Prostate gland (tissue), 2 donors: ENCODE measurements around the gene SNTA1.

Experiments
- CTCF ChIP-seq, 4 experiments: fragments of 200-600 bp in 2 of 4; fragments of 450-650 bp in 2 of 4; sonication (generic) in 2 of 4; IDR thresholded peaks; 1 replicate in 3 of 4; 2 replicates in 1 of 4; pipeline ENCODE4 v1.5.1; 2016 to 2019; ENCODE audit warnings: antibody characterized with exemption in 4 of 4, mild to moderate bottlenecking in 2 of 4, moderate library complexity in 2 of 4
- POLR2A ChIP-seq: fragments of 450-650 bp; IDR thresholded peaks from one replicate; pipeline ENCODE4 v1.6.1; 2016; ENCODE audit warnings: antibody characterized with exemption, mild to moderate bottlenecking

- TF ChIP-seq CTCF (IDR thresholded peaks at IDR 0.05) (no peak), POLR2A (no peak)
These were observed 34.6 kb downstream of the SNTA1 start for GRCh38 chr20:33408716-33409654.
